Measurements from ENCODE around the gene PHF21A. TPM values are rescaled to one million over a fixed set of nuclear protein-coding genes. Genes with fewer than 3 reads are reported as not detected.

Gene PHF21A
- total and polyA plus RNA-seq, 10 of the 15 experiments (the other 5 are each of a cell fraction or from before 2014, with no cell fraction given), result 2.6 to 37.2 (median 16.0) TPM

DNA sequence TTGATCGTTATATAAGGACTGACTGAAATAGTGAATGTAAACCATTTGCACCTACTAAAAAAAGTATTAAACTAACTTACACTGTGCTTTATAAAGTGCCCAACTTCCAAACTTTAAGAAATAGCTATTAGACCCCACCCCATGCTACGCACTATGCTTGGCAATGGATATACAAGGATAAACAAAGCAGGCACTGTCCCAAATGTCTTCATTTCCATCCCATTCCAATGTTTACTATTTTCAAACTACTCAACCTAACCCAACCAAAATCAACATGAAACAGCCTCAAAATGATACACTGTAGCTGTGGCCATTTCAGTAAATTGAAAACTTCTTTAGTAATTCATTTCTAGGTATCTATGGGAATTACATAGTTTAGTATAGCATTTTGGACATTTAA is 12.5 kb downstream of the PHF21A start:
- Histone ChIP-seq H3K27me3 (replicated peaks in 1 of 2; ENCODE audit: control insufficient read depth in 2 of 2, insufficient read depth in 2 of 2, low read length in 1 of 2) (no peaks in the 10 kb centered on the region), H3K79me2 (ENCODE audit: control insufficient read depth, insufficient read depth, low read length) (peaks cover 34% of the 10 kb centered on the region), H3K4me1 (ENCODE audit: control insufficient read depth, insufficient read depth, low read length) (no peaks in the 10 kb centered on the region), H3K9me3 (replicated peaks; ENCODE audit: control insufficient read depth, insufficient read depth, low read length) (no peaks in the 10 kb centered on the region), H3K4me3 (no peak overlapping the region), H3K27ac (ENCODE audit: control insufficient read depth, insufficient read depth) (no peak overlapping the region), H4K20me1 (ENCODE audit: control insufficient read depth, insufficient read depth) (no peaks in the 10 kb centered on the region), H2AFZ (ENCODE audit: control insufficient read depth, low read depth, low read length) (no peak overlapping the region), H3K4me2 (ENCODE audit: control insufficient read depth, insufficient read depth) (no peak overlapping the region), H3K9ac (ENCODE audit: control insufficient read depth, insufficient read depth, low read length) (no peak overlapping the region), H3K36me3 (ENCODE audit: control insufficient read depth in 2 of 2, insufficient read depth in 2 of 2, low read length in 1 of 2) (no peaks in the 10 kb centered on the region)
- in situ Hi-C loops (cut with MboI) (no loop called here), intact Hi-C loops (cut with micrococcal nuclease; ENCODE audit: unreplicated experiment) (no loop called here)
- RAD21 ChIA-PET (ENCODE audit: unreplicated experiment), result interaction anchor here (1.8 kb wide), 1 partner anchor 8 kb away, joined by 3 read pairs; no protein-coding TSS in a partner anchor
- no peak for ATAC-seq
- WGBS (ENCODE audit: insufficient coverage, insufficient replicate concordance, low lambda C conversion rate, missing lambda C conversion rate), result 98% methylated on average over 2 of the region's 2 CpGs
- BruUV-seq (replicated peaks), result no TSS peak
- CTCF ChIA-PET, result interaction anchor here (1.0 to 3.3 kb wide), 5 partner anchors 9 to 142 kb away, joined by 3 to 16 read pairs (median 5); no protein-coding TSS in a partner anchor
- DNase-seq (ENCODE audit: low read depth, low spot score), result no peak
- SMC1A ChIA-PET (ENCODE audit: uncharacterized antibody, unreplicated experiment), result interaction anchor here (0.8 to 1.6 kb wide), 7 partner anchors 10 to 143 kb away, joined by 3 to 5 read pairs (median 4); no protein-coding TSS in a partner anchor
- POLR2A ChIA-PET, result no interaction called here
- FAIRE-seq, result no peak
- no peak for TF ChIP-seq CHD4 (IDR thresholded peaks at IDR 0.05)
- no peak for TF ChIP-seq BCLAF1 (IDR thresholded peaks at IDR 0.05)
- TF ChIP-seq STAT3 (IDR thresholded peaks at IDR 0.05; ENCODE audit: low read depth, low read length), result no peak
- no peak for TF ChIP-seq MYB (IDR thresholded peaks at IDR 0.05; ENCODE audit: borderline replicate concordance, low read depth, low read length)
- no peak for TF ChIP-seq IRF4 (IDR thresholded peaks at IDR 0.05; ENCODE audit: low read depth, low read length)
- TF ChIP-seq NKRF (conservative IDR thresholded peaks at IDR 0.05), result no peak
- TF ChIP-seq, protein P1, sequence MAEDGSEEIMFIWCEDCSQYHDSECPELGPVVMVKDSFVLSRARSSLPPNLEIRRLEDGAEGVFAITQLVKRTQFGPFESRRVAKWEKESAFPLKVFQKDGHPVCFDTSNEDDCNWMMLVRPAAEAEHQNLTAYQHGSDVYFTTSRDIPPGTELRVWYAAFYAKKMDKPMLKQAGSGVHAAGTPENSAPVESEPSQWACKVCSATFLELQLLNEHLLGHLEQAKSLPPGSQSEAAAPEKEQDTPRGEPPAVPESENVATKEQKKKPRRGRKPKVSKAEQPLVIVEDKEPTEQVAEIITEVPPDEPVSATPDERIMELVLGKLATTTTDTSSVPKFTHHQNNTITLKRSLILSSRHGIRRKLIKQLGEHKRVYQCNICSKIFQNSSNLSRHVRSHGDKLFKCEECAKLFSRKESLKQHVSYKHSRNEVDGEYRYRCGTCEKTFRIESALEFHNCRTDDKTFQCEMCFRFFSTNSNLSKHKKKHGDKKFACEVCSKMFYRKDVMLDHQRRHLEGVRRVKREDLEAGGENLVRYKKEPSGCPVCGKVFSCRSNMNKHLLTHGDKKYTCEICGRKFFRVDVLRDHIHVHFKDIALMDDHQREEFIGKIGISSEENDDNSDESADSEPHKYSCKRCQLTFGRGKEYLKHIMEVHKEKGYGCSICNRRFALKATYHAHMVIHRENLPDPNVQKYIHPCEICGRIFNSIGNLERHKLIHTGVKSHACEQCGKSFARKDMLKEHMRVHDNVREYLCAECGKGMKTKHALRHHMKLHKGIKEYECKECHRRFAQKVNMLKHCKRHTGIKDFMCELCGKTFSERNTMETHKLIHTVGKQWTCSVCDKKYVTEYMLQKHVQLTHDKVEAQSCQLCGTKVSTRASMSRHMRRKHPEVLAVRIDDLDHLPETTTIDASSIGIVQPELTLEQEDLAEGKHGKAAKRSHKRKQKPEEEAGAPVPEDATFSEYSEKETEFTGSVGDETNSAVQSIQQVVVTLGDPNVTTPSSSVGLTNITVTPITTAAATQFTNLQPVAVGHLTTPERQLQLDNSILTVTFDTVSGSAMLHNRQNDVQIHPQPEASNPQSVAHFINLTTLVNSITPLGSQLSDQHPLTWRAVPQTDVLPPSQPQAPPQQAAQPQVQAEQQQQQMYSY (CRISPR knock-in tag; IDR thresholded peaks at IDR 0.05), result no peak
- no peak for TF ChIP-seq CEBPB (IDR thresholded peaks at IDR 0.05; ENCODE audit: borderline replicate concordance in 1 of 2, low read depth in 2 of 2, low read length in 2 of 2)
- no peak for TF ChIP-seq NFYB (IDR thresholded peaks at IDR 0.05; ENCODE audit: insufficient read depth, low read depth, low read length)
- TF ChIP-seq SIX5 (IDR thresholded peaks at IDR 0.05; ENCODE audit: low read depth, low read length, severe bottlenecking), result no peak
- no peak for TF ChIP-seq NFYA (IDR thresholded peaks at IDR 0.05; ENCODE audit: borderline replicate concordance, low read depth, low read length)

Measured in GM12878 (cell line).